GM21528 (cell line): ENCODE results near the gene ZDHHC8.

Source experiments
- ATAC-seq: cut with Tn5 transposase; IDR thresholded peaks from one replicate; pipeline ENCODE4 v1.9.1; 2021; ENCODE audit warnings: mild to moderate bottlenecking, moderate library complexity; ENCODE audit not compliant: unreplicated experiment, low FRiP score

Gene ZDHHC8, protein sequence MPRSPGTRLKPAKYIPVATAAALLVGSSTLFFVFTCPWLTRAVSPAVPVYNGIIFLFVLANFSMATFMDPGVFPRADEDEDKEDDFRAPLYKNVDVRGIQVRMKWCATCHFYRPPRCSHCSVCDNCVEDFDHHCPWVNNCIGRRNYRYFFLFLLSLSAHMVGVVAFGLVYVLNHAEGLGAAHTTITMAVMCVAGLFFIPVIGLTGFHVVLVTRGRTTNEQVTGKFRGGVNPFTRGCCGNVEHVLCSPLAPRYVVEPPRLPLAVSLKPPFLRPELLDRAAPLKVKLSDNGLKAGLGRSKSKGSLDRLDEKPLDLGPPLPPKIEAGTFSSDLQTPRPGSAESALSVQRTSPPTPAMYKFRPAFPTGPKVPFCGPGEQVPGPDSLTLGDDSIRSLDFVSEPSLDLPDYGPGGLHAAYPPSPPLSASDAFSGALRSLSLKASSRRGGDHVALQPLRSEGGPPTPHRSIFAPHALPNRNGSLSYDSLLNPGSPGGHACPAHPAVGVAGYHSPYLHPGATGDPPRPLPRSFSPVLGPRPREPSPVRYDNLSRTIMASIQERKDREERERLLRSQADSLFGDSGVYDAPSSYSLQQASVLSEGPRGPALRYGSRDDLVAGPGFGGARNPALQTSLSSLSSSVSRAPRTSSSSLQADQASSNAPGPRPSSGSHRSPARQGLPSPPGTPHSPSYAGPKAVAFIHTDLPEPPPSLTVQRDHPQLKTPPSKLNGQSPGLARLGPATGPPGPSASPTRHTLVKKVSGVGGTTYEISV

DNA sequence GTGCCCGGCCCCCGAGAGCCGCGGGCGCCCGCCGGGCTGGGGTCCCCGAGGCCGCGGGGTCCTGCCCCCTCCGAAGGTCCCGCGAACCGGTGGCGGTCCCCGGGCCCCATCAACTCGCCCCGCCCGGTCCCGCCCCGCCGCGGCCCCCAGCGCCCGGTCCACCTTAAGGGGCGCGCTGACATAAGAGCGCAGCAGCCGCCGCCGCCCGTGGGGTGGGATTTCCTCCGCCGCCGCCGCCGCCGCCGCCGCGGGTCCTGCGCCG lies at the start of gene ZDHHC8:
Gene ZDHHC8, plus strand, starts transcription at position 208 of the 262 bp plus-strand sequence. CDS start 144 bp downstream, outside the sequence.
- ATAC-seq = peak; percentile 40

DNA sequence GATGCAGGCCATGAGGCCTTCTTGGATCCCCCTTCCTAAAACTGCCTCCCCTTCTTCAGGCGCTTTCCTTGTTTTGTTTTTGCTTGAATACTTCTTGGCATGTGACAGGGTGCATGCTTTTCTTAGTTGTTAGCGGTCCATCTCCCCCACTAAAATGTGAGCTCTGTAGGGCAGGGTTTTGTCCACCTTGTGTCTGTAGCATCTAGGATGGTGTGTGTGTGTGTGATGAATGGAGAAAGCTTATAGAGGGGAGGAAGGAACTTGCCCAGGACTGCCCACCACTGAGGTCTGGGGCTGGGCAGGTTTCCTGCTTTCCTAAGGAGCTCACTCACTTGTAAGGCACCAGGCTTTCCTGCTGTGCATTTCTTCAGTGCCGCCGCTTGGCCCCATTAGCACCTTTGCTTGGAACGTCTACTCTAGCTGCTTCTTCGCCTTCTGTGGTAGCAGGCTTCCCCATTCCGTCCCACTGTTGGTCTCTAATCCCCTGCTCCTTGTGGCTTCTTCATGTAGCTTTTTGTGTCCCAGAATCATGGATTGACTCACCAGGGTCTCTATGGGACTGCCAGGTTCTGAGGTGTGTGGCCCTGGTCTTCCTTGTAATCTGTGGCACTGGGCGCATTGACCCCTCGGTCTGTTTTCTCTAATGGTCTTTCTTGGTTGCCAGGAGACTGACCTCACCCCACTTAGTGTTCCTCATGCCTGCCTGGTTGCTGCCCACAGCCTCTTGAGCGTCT lies 48.3 kb upstream of the ZDHHC8 start:
- ATAC-seq = no peak

DNA sequence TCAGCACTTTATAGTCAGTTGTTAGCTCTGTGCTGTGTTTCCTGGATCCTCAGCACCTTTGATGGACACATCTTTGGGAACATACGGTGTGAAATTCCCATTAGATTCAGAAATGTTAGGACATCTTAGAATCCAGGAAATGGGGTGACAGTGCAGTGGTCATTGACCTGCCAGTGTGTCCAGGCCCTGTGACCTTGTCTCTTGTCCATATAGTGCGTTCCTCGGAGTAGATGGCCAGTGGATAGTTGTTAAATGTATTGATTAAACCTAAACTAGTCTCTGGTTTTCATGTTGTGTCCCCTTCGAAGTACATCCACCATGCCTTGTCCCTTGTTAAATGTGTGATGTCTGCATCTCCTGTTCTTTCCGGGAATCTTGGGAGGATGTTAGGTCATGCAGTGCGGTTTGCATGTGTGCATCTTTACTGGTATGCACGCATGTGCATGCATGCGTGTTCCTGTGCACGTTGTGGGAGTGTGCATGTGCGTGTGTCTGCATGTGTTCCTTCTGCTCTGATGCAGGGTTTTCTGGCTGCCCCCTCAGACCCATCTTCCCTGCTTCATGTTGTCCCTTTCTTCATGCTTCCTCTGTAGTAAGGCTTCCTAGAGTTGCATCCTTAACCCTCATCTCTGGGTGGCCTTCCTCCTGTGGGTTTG lies 47.6 kb upstream of the ZDHHC8 start:
- ATAC-seq = no peak

DNA sequence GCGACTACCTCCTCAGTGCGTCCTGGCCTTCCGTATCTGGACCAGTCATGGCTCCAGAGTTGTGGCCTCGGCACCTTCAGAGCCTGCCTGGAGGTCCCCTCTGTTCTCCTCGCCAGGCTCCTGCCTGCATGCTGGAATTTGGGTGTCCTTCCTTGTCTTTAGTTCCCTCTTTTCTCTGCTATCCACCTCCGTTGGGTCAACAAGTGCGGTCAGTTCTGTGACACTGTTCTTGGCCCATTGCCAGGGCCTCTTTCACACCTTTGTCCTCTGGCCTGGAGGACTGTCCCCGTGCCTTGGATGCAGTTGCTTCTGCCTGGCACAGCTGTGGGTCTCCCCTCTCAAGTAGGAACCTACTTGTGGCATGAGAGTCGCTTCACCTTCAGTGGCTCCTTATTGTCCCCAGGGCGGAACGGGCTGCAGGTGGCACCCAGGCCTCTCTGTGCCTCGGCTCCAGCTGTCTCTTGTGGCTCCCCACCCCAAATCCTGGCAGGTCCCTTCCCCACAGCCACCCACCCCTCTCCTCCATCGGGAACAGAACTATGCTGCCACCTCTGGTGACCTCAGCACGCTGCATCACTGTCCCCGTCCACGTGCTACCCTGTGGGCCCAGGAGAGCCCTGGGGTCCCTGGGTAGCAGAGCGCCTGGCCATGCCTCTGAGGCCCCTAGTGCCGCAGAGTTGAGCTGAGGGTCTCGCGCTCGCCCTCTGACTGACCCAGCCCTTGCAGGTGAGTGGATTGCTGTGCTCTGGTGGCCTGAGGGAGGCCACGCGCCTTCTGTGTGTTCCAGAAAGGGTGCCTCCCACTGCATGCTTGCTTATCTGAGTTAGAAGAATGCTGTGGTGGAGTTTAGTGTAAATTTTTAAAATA lies 46.8 kb upstream of the ZDHHC8 start:
- ATAC-seq = no peak

DNA sequence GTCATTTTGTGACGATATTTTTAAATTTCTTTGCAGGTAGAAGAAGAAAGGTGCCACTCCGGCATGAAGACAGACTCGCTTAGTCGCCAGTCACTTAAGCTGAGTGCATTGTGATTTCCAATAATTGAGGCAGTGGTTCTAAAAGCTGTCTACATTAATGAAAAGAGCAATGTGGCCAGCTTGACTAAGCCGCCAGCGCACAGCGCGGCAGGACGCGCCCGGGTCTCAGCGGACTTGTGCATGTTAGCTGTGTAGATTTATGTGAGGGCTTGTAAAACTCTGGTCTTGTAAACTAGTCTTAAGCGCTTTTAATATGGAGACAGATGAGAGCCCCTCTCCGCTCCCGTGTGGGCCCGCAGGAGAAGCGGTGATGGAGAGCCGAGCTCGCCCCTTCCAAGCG lies 46.0 kb upstream of the ZDHHC8 start:
- ATAC-seq = no peak

DNA sequence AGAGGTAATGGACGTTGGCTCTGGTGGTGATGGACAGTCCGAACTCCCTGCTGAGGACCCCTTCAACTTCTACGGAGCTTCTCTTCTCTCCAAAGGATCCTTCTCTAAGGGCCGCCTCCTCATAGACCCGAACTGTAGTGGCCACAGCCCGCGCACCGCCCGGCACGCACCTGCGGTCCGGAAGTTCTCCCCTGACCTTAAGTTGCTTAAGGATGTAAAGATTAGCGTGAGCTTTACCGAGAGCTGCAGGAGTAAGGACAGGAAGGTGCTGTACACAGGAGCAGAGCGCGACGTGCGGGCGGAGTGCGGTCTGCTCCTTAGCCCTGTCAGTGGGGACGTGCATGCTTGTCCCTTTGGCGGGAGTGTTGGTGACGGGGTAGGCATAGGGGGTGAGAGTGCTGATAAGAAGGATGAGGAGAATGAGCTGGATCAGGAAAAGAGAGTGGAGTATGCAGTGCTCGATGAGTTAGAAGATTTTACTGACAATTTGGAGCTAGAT lies 45.5 kb upstream of the ZDHHC8 start:
- no peak for ATAC-seq

DNA sequence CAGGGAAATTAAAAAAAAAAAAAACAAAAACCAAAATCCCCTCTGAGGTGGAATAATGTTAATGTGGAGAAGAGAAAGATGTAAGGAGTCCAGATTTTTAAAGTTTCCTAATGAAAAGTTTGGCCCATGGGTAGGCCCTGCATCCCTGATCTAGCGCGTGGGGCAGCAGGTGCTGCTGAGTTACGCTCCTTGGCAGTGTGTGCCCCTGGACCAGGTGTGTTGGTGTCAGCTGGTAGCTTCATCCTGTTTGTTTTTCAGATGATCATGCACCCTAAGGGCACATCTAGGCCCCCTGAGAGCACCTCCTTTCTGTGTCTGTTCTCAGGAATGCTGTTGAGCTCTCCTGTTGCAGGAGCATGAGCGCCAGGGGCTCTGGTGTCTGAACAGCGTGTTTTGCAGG lies 44.8 kb upstream of the ZDHHC8 start:
- ATAC-seq = no peak

DNA sequence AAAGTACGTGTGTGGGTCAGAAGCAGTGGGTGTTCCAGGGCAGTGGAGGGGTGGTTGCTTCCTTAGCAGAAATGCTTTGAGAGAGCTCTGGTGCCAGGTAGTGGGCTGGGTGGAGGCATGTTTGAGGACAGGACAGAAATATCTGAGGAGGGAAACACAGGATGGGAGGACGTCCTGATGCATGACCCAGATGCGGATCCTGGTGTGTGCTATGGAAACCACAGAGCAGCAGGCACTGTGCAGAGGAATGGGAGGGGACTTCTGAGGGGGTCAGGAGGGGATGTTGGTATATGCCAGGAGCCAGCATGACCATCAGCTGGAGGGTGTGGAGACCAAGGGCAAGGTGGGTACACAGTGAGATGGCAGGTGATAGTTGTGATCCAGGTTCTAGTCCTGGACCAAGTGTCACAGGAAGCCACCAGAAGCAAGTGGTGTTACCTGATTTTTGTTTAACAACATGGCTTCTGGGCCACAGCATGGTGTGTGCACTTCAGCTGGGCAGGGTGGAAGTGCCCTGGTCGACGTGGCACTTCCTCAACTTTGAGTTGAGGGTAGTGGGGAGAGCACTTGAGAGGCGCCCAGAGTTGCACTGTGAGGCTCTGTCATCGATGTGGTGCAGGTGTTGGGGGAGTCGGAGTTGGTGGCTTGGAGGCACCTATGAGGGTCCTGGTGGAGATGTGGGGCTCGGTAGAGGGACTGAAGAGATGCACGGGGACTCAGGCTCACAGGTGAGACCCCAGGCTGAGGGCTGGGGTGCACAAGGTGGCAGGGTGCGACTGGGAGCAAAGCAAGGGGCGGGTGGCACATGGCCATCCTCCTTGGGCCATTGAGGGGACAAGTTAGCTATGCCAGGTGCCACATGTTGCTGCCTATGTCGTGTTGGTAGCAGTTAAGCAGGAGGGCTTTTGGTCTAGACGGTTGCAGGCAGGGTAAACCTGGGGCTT lies 44.0 kb upstream of the ZDHHC8 start:
- ATAC-seq = no peak

DNA sequence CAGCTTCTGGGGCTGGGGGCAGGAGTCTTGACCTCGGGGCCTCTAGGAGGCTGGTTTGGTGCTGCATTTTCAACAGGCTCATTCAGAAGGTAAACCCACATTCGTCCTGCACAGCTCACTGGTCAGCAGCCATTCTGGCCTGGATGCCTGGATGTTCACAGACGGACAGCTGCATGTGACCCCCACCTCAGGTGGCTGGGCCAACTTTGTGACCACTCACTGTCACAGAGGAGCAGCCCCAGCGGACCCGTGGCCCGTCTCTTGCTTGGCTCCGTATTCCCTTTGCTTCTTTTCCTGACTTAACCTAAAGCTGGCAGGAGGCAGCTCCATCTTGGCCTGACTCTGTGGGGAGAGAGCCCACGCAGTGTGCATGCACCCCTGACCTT lies 43.3 kb upstream of the ZDHHC8 start:
- ATAC-seq = no peak

DNA sequence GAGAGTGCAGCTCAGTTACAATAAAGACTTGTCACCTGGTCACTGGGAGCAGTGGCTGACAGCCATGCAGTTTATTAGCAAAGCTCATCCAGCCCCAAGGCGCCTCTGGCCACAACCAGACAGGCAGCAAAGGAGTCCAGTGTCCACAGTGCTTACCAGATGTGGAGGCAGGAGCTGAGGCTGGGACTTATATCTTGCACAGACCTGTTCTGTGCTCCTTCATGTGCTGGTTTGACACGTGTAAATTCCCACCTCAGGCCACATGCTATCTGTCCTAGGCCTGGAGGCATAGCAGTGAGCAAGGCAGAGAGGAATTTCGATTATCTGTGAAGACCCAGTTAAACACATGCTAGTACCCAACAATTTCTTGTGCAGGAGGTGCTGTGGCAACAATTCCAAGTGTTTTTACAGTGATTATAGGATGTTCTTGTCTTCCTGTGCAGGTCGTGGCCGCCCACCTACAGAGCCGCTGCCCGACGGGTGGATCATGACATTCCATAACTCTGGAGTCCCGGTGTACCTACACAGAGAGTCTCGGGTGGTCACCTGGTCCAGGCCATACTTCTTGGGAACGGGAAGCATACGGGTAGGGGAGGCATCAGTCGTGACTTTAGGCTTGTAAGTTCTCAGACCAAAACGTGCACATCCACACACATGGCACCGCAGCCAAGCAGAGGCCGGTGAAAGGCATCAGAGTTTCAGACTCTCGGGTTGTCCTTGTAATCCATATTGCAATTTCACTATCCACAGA lies 42.2 kb upstream of the ZDHHC8 start:
- no peak for ATAC-seq

DNA sequence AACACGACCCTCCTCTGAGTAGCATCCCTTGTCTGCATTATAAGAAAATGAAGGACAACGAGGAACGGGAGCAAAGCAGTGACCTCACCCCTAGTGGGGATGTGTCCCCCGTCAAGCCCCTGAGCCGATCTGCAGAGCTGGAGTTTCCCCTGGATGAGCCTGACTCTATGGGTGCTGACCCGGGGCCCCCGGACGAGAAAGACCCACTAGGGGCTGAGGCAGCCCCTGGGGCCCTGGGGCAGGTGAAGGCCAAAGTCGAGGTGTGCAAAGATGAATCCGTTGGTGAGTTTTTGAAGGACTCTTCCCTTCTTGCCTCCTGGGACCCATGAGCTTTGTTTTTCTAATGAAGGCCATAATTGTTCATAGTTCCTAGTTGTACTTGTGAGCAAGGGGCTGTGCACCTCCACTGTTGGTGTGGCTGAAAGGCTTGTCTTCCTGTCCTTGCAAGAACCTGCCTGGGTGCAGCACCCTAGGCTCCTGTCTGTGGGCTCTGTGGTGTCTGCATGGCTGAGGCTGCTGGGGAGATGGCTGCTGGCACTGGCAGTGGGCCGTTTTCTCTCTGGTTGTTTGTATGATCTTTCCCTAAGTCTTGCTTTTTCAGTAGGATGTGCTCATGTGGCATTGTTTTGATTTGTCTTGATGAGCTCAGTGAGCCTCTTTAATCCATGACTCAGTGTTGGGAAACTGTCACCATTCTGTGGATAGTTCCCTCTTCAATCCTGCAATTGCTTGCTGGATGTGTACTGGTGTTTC lies 41.5 kb upstream of the ZDHHC8 start:
- no peak for ATAC-seq

DNA sequence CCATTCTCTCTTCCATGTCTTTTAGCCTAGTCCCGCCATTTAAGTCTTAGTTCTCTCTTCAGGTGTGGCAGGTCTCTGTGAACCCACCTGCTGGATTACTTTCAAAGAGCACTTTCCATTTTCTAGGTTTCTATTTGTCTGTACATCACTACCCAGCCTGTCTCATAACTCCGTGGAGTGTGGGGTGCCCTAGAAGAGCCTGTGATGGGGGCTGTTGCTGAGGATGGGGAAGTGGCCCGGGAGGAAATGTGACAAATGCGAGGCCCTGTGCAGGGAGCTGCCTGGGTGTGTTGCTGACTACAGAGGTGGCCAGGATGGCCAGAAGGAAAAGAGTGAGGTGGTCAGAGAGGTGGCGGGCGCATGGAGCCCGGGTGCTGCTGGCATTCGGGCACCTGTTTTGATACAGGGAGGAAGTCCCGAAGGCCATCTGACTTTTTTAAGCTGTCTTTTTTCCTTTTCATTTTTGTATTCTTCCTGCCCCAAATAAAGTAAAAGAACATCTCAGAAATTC lies 40.8 kb upstream of the ZDHHC8 start:
- no peak for ATAC-seq

DNA sequence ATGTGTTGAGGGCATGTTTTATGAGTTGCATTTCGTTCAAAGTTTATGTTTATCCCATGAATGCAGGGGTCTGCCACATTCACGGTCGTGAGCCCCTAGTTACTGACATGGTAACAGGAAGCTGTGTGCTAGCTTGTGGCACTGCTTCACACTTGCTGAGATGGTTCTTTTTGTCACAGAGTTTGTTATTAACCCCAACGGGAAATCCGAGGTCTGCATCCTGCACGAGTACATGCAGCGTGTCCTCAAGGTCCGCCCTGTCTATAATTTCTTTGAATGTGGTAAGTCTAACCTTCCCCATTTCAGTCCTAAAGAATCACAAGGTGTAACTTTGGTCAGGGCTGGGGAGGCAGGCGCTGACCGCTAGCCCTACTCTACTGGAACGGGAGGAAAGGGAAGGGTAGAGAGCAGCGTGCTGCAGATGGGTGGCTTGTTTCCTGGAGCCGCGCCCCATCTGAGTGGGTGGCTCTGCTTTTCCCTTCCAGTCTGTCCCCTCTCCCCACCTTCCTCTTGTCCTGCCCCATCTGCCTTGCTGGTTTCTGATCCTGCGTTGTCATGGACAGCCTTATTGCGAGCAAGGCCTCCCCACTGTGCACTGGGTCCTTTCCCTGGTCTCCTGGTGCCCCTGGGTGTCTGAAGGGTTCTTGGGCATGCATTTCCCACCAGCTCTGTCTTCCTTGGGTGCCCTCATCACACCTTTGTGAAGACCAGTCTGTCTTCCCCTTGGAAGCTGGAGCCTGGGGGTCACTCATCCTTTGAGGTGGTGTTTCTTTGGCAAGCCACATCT lies 39.7 kb upstream of the ZDHHC8 start:
- ATAC-seq = no peak

DNA sequence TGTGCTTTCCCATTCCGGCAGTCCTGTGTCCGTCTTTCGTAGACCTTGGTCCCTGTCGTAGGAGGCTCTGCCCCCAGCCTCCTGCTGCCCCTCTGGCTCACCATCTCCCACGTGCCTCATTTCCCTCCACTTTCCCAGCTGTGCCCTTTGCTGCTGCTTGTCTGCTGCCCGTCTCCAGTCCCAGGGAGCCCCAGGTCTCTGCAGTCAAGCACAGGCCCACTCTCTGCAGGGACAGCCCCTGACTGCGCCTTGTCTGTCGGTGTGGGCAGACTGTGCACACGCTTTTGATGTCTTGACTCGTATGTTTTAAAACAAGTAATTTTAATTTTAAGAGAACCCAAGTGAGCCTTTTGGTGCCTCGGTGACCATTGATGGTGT lies 39.1 kb upstream of the ZDHHC8 start:
- ATAC-seq = no peak

DNA sequence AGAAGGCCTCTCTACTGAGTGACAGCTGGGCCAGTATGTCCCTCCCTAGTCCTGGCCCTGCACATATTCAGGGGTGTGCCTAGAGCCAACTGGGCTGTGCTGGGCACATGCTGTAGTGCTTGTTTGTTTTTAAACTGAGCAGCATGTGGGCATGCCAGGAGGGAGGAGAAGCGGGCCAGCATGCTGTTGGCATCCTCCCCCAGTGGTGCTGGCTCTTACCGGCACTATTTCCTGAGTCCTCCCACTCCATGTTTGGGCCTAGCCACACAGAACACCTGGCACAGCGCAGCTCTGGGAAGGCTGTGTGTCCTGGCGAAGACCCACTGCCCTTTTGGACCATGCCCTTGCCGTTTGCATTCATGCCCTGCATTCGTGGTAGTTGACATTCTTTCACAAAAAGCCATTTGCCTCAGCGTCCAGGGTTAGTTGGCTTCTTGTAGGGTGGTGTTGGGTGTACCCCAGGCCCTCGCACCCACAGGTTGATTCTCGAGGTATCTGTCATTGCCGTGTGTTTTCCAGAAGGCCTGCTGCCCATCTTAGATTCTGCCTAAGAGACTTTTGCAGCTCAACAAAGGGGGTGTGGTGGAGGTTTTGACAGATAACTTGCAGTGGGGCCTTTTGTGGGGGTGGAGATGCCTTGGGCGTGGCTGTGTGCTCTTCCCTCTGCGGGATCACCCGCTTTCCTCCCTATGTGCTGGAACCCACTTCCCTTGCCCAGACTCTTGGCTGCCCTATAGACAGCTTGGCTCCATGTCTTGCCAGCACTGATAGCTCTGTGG lies 38.0 kb upstream of the ZDHHC8 start:
- ATAC-seq = no peak
